ENCODE data around the gene SYT15. TPM values are rescaled to one million over a fixed set of nuclear protein-coding genes. Genes with fewer than 3 reads are reported as not detected.
A peak's percentile ranks its signal among the peaks of the same experiment; 100 is the strongest.

SYT15 gene
- total and polyA plus RNA-seq, 10 of the 15 experiments (the other 5 are each of a cell fraction or from before 2014, with no cell fraction given): 0.03 to 0.67 (median 0.15) TPM

- H3K9ac ChIP-seq (ENCODE audit: control insufficient read depth, insufficient read depth, low read length): no peak overlapping the region
- H3K36me3 ChIP-seq (ENCODE audit: control insufficient read depth in 2 of 2, insufficient read depth in 2 of 2, low read length in 1 of 2): no peaks in the 10 kb centered on the region
- no peaks in the 10 kb centered on the region for H3K9me3 ChIP-seq (replicated peaks; ENCODE audit: control insufficient read depth, insufficient read depth, low read length)
- peaks cover 0 to 2% of the 10 kb centered on the region in 2 experiments; a peak in 1 of 4 replicates for H3K27me3 ChIP-seq (replicated peaks in 1 of 2; ENCODE audit: control insufficient read depth in 2 of 2, insufficient read depth in 2 of 2, low read length in 1 of 2)
- ATAC-seq (peak; percentile 55; the same call in 2 of the 3 replicates), FAIRE-seq (no peak), DNase-seq (ENCODE audit: low read depth, low spot score) (no peak)
- no peaks in the 10 kb centered on the region for H3K79me2 ChIP-seq (ENCODE audit: control insufficient read depth, insufficient read depth, low read length)
- SMC1A ChIA-PET (ENCODE audit: uncharacterized antibody, unreplicated experiment): no interaction called here
- no TSS peak for BruUV-seq (replicated peaks)
- 12% methylated on average over 3 of the region's 3 CpGs for WGBS (ENCODE audit: insufficient coverage, insufficient replicate concordance, low lambda C conversion rate, missing lambda C conversion rate)
- CTCF ChIA-PET: interaction anchor here (1.3 to 1.6 kb wide), 2 partner anchors 14 to 318 kb away, joined by 3 to 5 read pairs; no protein-coding TSS in a partner anchor
- no peak overlapping the region for H3K27ac ChIP-seq (ENCODE audit: control insufficient read depth, insufficient read depth)
- in situ Hi-C loops (cut with MboI): no loop called here
- no peak overlapping the region for H3K4me3 ChIP-seq
- no peak overlapping the region for H3K4me2 ChIP-seq (ENCODE audit: control insufficient read depth, insufficient read depth)
- TF ChIP-seq ZSCAN29 (IDR thresholded peaks at IDR 0.05) (no peak), CTCF (IDR thresholded peaks at IDR 0.05 in 2 of 3, conservative IDR thresholded peaks at IDR 0.05 in 1 of 3; ENCODE audit: control insufficient read depth in 2 of 3, extremely low read depth in 1 of 3, insufficient read depth in 1 of 3, low read depth in 3 of 3, low read length in 3 of 3) (peak; percentile 20 to 33 (median 21); a peak in 2 of 6 replicates)
- POLR2A ChIA-PET: no interaction called here
- RAD21 ChIA-PET (ENCODE audit: unreplicated experiment): no interaction called here
- H3K4me1 ChIP-seq (ENCODE audit: control insufficient read depth, insufficient read depth, low read length): no peaks in the 10 kb centered on the region
- no peaks in the 10 kb centered on the region for H4K20me1 ChIP-seq (ENCODE audit: control insufficient read depth, insufficient read depth)
- H2AFZ ChIP-seq (ENCODE audit: control insufficient read depth, low read depth, low read length): no peak overlapping the region
- intact Hi-C loops (cut with micrococcal nuclease; ENCODE audit: unreplicated experiment): no loop called here
Observed at GRCh38 chr10:46544989-46545791, 33.7 kb upstream of the SYT15 start.
